ENCODE results near the gene TM4SF18. TPM values are rescaled to one million over a fixed set of nuclear protein-coding genes. Genes with fewer than 3 reads are reported as not detected.

TM4SF18 gene
- polyA plus RNA-seq, 1 of the 3 experiments (the other 2 are of a cell fraction), result 0.30 TPM

DNA sequence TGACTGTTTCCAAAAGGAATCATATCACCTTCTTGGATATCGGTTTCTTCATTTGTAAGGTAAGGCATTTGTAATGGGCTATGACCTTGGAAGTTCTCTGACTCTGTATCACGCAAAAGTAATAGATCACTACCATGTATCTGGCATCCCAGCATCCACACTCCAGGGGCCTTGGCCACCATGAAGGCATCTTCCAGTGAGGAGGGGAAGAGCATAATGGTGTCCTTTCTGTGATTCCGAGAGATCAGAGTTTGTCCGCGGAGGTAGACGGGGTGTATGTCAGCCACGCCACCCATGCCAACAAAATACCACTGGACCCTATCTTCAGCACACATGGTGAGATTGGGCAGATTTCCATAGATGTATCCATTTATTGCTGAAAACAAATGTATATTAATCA lies 63.7 kb downstream of the TM4SF18 start (continued):
- TF ChIP-seq, protein P1, sequence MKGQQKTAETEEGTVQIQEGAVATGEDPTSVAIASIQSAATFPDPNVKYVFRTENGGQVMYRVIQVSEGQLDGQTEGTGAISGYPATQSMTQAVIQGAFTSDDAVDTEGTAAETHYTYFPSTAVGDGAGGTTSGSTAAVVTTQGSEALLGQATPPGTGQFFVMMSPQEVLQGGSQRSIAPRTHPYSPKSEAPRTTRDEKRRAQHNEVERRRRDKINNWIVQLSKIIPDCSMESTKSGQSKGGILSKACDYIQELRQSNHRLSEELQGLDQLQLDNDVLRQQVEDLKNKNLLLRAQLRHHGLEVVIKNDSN (IDR thresholded peaks at IDR 0.05; ENCODE audit: borderline replicate concordance, low read depth), result no peak
- TF ChIP-seq, protein P2, sequence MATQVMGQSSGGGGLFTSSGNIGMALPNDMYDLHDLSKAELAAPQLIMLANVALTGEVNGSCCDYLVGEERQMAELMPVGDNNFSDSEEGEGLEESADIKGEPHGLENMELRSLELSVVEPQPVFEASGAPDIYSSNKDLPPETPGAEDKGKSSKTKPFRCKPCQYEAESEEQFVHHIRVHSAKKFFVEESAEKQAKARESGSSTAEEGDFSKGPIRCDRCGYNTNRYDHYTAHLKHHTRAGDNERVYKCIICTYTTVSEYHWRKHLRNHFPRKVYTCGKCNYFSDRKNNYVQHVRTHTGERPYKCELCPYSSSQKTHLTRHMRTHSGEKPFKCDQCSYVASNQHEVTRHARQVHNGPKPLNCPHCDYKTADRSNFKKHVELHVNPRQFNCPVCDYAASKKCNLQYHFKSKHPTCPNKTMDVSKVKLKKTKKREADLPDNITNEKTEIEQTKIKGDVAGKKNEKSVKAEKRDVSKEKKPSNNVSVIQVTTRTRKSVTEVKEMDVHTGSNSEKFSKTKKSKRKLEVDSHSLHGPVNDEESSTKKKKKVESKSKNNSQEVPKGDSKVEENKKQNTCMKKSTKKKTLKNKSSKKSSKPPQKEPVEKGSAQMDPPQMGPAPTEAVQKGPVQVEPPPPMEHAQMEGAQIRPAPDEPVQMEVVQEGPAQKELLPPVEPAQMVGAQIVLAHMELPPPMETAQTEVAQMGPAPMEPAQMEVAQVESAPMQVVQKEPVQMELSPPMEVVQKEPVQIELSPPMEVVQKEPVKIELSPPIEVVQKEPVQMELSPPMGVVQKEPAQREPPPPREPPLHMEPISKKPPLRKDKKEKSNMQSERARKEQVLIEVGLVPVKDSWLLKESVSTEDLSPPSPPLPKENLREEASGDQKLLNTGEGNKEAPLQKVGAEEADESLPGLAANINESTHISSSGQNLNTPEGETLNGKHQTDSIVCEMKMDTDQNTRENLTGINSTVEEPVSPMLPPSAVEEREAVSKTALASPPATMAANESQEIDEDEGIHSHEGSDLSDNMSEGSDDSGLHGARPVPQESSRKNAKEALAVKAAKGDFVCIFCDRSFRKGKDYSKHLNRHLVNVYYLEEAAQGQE (IDR thresholded peaks at IDR 0.05; ENCODE audit: low read depth, low read length), result no peak

Other genes starting within 250 kb of the TM4SF18 start
- 10.1 and 13.2 TPM in 2 replicates for gene HLTF, start 247.1 kb downstream of the TM4SF18 start, polyA plus RNA-seq (2012; rRNA removed)
- gene HPS3, start 204.0 kb downstream of the TM4SF18 start, polyA plus RNA-seq (2012; rRNA removed), result 9.4 and 11.3 TPM in 2 replicates
- not detected in 2 replicates for gene CP, start 111.8 kb downstream of the TM4SF18 start, polyA plus RNA-seq (2012; rRNA removed)
- 209 and 257 TPM in 2 replicates for gene TM4SF1, start 44.0 kb upstream of the TM4SF18 start, polyA plus RNA-seq (2012; rRNA removed)
- gene TM4SF4, start 141.1 kb upstream of the TM4SF18 start, polyA plus RNA-seq (2012; rRNA removed), result 0.08 and 0.10 TPM in 2 replicates